Lung (tissue), 12 donors: ENCODE measurements around the gene AEBP1. TPM values are rescaled to one million over a fixed set of nuclear protein-coding genes. Genes with fewer than 3 reads are reported as not detected.

ENCODE experiments used
- ATAC-seq: fragments of 200-7000 bp; cut with Tn5 transposase; one replicate; pipeline ENCODE4 v1.9.1; 2020; ENCODE audit warnings: moderate number of reproducible peaks; ENCODE audit not compliant: insufficient read depth, low FRiP score
- DNase-seq, 3 donors: peaks; one replicate each; pipeline ENCODE4 v3.0.0-alpha.2; 2013 to 2017
- H3K27ac ChIP-seq, 2 donors: one replicate each; pipeline ENCODE4 v1.5.1; 2013; ENCODE audit warnings: mild to moderate bottlenecking in 2 of 2, moderate library complexity in 2 of 2, control low read depth in 1 of 2, inconsistent platforms in 1 of 2, low read depth in 1 of 2, low read length in 1 of 2
- H3K27me3 ChIP-seq, 3 donors: one replicate each; pipeline ENCODE4 v1.5.1; 2013; ENCODE audit warnings: low read length in 2 of 3; ENCODE audit not compliant: control insufficient read depth in 3 of 3, insufficient read depth in 3 of 3
- H3K36me3 ChIP-seq, 4 donors: one replicate each; pipeline ENCODE4 v1.5.1; 2013; ENCODE audit warnings: low read length in 4 of 4, mild to moderate bottlenecking in 1 of 4, moderate library complexity in 1 of 4; ENCODE audit not compliant: control insufficient read depth in 4 of 4, insufficient read depth in 4 of 4
- H3K4me1 ChIP-seq, 5 donors: one replicate each; pipeline ENCODE4 v1.5.1; 2013; ENCODE audit warnings: low read length in 5 of 5, mild to moderate bottlenecking in 2 of 5, moderate library complexity in 1 of 5; ENCODE audit not compliant: control insufficient read depth in 5 of 5, insufficient read depth in 5 of 5
- H3K4me3 ChIP-seq: one replicate; pipeline ENCODE4 v1.5.1; 2013; ENCODE audit warnings: mild to moderate bottlenecking, control low read depth, moderate library complexity
- H3K9ac ChIP-seq, 2 donors: one replicate each; pipeline ENCODE4 v1.5.1; 2013; ENCODE audit warnings: low read length in 2 of 2, control low read depth in 1 of 2; ENCODE audit not compliant: insufficient read depth in 1 of 2
- H3K9me3 ChIP-seq, 4 donors: one replicate each; pipeline ENCODE4 v1.5.1; 2013; ENCODE audit warnings: low read length in 3 of 4, mild to moderate bottlenecking in 1 of 4, moderate library complexity in 1 of 4; ENCODE audit not compliant: control insufficient read depth in 4 of 4, insufficient read depth in 3 of 4
- WGBS, 2 donors: extraction: QIAGEN DNeasy Blood & Tissue Kit; methylation state at CpG; one replicate each; pipeline ENCODE4 v1.1.7; 2013; 5-methylcytosine and 5-hydroxymethylcytosine counted together
- polyA plus RNA-seq, 2 donors: library from polyadenylated mRNA; stranded (reverse); fragments of 200-250 nt; gene quantifications; one replicate each; pipeline ENCODE4 v1.2.1, GENCODE V29; 2013
- total RNA-seq, 2 donors: library from RNA; depleted of rRNA in 1 of 2; stranded (reverse); fragments of >200 nt in 1 of 2; gene quantifications; one replicate each; pipeline ENCODE4 v1.2.1, GENCODE V29; 2014 to 2021
- TF ChIP-seq, protein P1 (sequence below): IDR thresholded peaks from 2 replicates; pipeline ENCODE4 v1.5.1; 2012; ENCODE audit warnings: mild to moderate bottlenecking; ENCODE audit errors: control extremely low read depth, extremely low read depth
- donor health status: control.
- donor health status: control.
- donor health status: Bipolar disorder and iron deficiency.
- donor health status: healthy.
- donor health status: DM: yes; HTN: yes; CAD: no.

AEBP1 gene
- total and polyA plus RNA-seq, 4 donors: 43.4 to 124 (median 68.7) TPM

DNA sequence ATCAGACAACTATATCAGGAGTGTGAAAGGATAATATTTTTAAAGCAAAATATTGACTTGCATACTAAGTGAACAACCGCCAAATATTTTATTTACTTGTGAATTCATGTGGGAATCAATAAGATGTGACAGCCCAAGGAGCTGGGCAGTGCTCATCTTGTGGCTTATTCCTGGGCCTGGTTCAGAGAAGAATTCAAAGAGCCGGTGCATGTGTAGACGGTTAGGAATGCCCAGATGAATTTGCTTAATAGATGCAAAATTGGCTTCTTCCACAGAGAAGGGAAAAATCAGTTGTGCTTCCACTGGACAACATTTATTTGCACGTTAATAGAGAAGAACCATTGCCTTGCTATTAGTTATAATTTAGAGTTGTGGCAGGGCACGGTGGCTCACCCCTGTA is 32.6 kb downstream of the AEBP1 start:
- no peak overlapping the region for H3K9ac ChIP-seq
- ATAC-seq: no peak
- TF ChIP-seq, protein P1, sequence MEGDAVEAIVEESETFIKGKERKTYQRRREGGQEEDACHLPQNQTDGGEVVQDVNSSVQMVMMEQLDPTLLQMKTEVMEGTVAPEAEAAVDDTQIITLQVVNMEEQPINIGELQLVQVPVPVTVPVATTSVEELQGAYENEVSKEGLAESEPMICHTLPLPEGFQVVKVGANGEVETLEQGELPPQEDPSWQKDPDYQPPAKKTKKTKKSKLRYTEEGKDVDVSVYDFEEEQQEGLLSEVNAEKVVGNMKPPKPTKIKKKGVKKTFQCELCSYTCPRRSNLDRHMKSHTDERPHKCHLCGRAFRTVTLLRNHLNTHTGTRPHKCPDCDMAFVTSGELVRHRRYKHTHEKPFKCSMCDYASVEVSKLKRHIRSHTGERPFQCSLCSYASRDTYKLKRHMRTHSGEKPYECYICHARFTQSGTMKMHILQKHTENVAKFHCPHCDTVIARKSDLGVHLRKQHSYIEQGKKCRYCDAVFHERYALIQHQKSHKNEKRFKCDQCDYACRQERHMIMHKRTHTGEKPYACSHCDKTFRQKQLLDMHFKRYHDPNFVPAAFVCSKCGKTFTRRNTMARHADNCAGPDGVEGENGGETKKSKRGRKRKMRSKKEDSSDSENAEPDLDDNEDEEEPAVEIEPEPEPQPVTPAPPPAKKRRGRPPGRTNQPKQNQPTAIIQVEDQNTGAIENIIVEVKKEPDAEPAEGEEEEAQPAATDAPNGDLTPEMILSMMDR: no peak
- no peak overlapping the region for H3K4me3 ChIP-seq
- DNase-seq: no peak
- H3K9me3 ChIP-seq: no peaks in the 10 kb centered on the region
- no peak overlapping the region for H3K27ac ChIP-seq
- peaks cover 0 to 11% (median 2%) of the 10 kb centered on the region in 5 donors for H3K4me1 ChIP-seq
- no peaks in the 10 kb centered on the region for H3K36me3 ChIP-seq
- no peaks in the 10 kb centered on the region for H3K27me3 ChIP-seq
- 87 to 96% methylated on average over 5 of the region's 5 CpGs for WGBS, 2 donors

DNA sequence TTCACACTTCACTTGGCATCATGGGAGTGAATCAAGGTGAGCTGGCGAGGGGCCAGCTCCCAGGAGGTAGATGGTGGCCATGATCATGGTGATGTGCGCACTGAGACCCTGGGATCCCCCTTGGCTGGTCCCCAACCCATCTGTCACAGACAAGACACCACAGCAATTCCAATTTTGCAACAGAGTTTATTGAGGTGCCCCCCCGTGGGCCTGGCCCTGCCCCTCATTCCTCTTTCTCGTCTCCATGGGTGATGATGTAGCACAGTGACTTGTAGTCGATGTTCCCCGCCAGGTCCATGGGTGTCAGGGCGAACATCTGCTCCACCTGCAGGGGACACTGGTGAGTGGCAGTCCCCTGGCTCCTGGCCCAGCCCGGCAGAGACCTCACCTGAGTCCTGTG is 34.6 kb downstream of the AEBP1 start:
- Histone ChIP-seq H3K9me3 (no peaks in the 10 kb centered on the region), H3K4me1 (peaks cover 0 to 3% (median 0%) of the 10 kb centered on the region in 5 donors), H3K36me3 (no peaks in the 10 kb centered on the region), H3K9ac (no peak overlapping the region), H3K27me3 (peaks cover 0 to 2% (median 0%) of the 10 kb centered on the region in 3 donors), H3K27ac (no peak overlapping the region), H3K4me3 (no peak overlapping the region)
- ATAC-seq (no peak), DNase-seq (no peak)
- TF ChIP-seq, protein P1: no peak
- WGBS, 2 donors: 81 to 85% methylated on average over 8 of the region's 8 CpGs

DNA sequence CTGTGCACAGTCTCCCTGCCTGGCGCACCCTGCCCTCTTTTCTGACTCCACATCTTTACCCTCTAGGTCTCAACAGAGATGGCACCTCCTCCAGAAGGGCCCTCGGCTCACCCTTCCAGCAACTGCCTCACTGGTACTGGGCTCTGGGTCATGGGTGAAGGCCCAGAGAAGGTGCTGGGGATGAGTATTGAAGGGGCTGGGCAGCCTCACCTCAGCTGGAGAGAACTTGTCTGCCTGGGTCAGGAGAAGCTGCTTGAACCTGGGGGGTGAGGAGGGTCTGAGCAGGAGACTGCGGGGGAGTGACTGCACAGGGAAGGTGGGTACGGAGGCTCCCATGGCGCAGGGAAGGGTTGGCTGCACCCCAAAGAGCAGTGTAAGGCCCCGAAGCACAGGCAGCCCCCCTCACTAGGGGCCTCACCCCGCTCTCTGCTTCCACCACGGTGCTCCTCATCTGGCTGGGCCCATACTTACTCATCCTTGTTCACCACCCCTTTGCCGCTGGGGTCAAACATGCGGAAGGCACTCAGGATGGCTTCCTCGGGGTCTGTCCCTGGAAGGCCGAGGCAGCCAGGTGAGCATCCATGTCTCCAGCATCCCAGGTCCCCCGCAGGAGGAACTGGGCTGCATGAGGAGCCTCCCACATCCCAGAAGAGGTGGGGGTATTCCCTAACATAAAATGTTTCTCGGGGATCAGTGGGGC is 35.3 kb downstream of the AEBP1 start:
- no peak overlapping the region for H3K27ac ChIP-seq
- H3K9me3 ChIP-seq: no peaks in the 10 kb centered on the region
- DNase-seq (no peak), ATAC-seq (no peak)
- no peaks in the 10 kb centered on the region for H3K36me3 ChIP-seq
- no peak overlapping the region for H3K4me3 ChIP-seq
- no peak overlapping the region for H3K9ac ChIP-seq
- peaks cover 0 to 2% (median 0%) of the 10 kb centered on the region in 3 donors for H3K27me3 ChIP-seq
- H3K4me1 ChIP-seq: peaks cover 0 to 3% (median 0%) of the 10 kb centered on the region in 5 donors
- 91 to 93% methylated on average over 14 of the region's 14 CpGs for WGBS, 2 donors
- TF ChIP-seq, protein P1: no peak

DNA sequence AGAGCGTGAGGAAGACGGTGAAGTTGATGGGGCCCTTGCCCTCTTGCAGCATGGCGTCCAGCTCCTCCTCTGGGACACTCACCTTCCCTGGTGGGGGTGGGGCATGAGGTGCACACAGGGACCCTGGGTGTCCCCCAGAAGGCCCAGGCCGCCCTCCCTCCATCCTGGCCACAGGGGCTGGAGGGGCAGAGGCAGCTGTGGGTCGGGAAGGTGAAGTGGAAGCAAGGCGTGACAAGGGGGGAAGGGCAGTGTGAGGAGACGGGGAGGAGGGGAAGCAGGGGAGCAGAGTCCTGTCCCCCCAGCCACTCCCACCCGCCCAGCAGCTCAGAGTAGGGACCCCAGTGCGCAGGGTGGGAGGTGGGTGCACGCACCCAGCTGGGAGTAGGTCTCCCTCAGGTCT is 36.2 kb downstream of the AEBP1 start:
- 85 to 90% methylated on average over 9 to 10 of the region's 10 CpGs for WGBS, 2 donors
- DNase-seq (no peak), ATAC-seq (no peak)
- H3K27me3 ChIP-seq: peaks cover 0 to 7% (median 0%) of the 10 kb centered on the region in 3 donors
- no peak overlapping the region for H3K27ac ChIP-seq
- peaks cover 0 to 7% (median 2%) of the 10 kb centered on the region in 5 donors for H3K4me1 ChIP-seq
- TF ChIP-seq, protein P1: no peak
- no peaks in the 10 kb centered on the region for H3K9me3 ChIP-seq
- no peak overlapping the region for H3K9ac ChIP-seq
- H3K36me3 ChIP-seq: no peaks in the 10 kb centered on the region
- H3K4me3 ChIP-seq: no peak overlapping the region
